Esophagus squamous epithelium (tissue), 5 donors: ENCODE measurements around the gene TNFAIP8L1. TPM values are rescaled to one million over a fixed set of nuclear protein-coding genes. Genes with fewer than 3 reads are reported as not detected.

Experiments
- DNase-seq: peaks from one replicate; lab custom pipeline; 2025; lab: John Stamatoyannopoulos, UW
- H3K27ac ChIP-seq, 4 donors: fragments of 200-600 bp; sonication (generic); one replicate each; pipeline ENCODE4 v1.5.1; 2016 to 2019; ENCODE audit warnings: mild to moderate bottlenecking in 1 of 4
- H3K27me3 ChIP-seq, 4 donors: fragments of 200-600 bp; sonication (generic); 1 replicate in 3 of 4; 2 replicates in 1 of 4; pipeline versions ENCODE4 v1.5.1 to v1.6.0; 2017 to 2021; ENCODE audit warnings: antibody characterized with exemption in 1 of 4
- H3K36me3 ChIP-seq, 3 donors: fragments of 200-600 bp; sonication (generic); one replicate each; pipeline ENCODE4 v1.5.1; 2016 to 2019
- H3K4me1 ChIP-seq, 3 donors: fragments of 200-600 bp; sonication (generic); one replicate each; pipeline ENCODE4 v1.5.1; 2017 to 2019
- H3K4me3 ChIP-seq, 4 donors: fragments of 200-600 bp; sonication (generic); 1 replicate in 3 of 4; 2 replicates in 1 of 4; pipeline ENCODE4 v1.5.1; 2016 to 2019; ENCODE audit warnings: mild to moderate bottlenecking in 2 of 4, moderate library complexity in 1 of 4
- H3K9me3 ChIP-seq, 3 donors: fragments of 200-600 bp; sonication (generic); one replicate each; pipeline ENCODE4 v1.5.1; 2016 to 2019
- POLR2A ChIP-seq, 4 donors: fragments of 450-650 bp; IDR thresholded peaks; one replicate each; pipeline ENCODE4 v1.6.1; 2017; ENCODE audit warnings: antibody characterized with exemption in 4 of 4, mild to moderate bottlenecking in 4 of 4, moderate library complexity in 3 of 4
- WGBS, 2 donors: methylation state at CpG; one replicate each; pipeline ENCODE4 v1.1.5; 2018; 5-methylcytosine and 5-hydroxymethylcytosine counted together
- intact Hi-C: fragments of 100-400 bp; cut with DNase I; formaldehyde crosslinking; loops from one replicate; pipeline ENCODE4 v1.15.0; 2022
- total RNA-seq, 4 donors: library from RNA; depleted of rRNA; stranded (reverse); fragments of >200 nt; gene quantifications; one replicate each; pipeline ENCODE4 v1.1.0, GENCODE V29; 2016
- TF ChIP-seq, protein P1 (sequence below), 6 experiments: fragments of 450-650 bp in 4 of 6; fragments of 200-600 bp in 2 of 6; sonication (generic) in 2 of 6; IDR thresholded peaks; one replicate each; pipeline ENCODE4 v1.5.1; 2016 to 2019; ENCODE audit warnings: antibody characterized with exemption in 6 of 6, mild to moderate bottlenecking in 4 of 6, moderate library complexity in 4 of 6
- donor health status: DM: yes; HTN: yes; CAD: no.

Gene TNFAIP8L1
- total RNA-seq, 4 donors from 2014 or later, result 3.6 to 6.2 (median 4.4) TPM

DNA sequence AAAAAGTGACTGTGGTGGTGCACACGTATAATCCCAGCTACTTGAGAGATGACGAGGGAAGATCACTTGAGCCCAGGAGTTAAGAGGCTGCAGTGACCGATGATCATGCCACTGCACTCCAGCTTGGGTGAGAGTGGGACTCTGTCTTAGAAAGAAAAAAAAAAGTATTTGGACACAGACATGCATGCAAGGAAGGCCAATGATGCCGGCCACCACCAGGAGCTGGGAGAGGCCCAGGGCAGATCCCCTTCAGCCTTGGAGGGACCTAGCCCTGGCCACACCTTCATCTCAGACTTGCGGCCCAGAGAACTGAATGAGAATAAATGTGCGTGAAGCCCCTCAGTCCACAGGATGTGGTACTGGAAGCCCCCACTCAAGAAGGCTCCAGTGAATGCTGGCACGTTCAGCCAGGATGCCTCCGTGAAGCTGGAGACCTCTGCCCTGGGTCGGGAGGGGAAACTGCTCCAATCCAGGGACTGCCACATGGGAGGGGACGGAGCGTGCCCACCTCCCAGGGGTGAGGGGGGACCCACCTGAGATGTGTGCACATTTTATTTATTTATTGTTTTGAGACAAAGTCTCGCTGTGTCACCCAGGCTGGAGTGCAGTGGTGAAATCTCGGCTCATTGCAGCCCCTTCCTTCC lies 14.6 kb downstream of the TNFAIP8L1 start:
- peaks cover 0 to 68% (median 18%) of the 10 kb centered on the region in 3 donors for H3K36me3 ChIP-seq
- H3K9me3 ChIP-seq, result peaks cover 0 to 4% (median 0%) of the 10 kb centered on the region in 3 donors

DNA sequence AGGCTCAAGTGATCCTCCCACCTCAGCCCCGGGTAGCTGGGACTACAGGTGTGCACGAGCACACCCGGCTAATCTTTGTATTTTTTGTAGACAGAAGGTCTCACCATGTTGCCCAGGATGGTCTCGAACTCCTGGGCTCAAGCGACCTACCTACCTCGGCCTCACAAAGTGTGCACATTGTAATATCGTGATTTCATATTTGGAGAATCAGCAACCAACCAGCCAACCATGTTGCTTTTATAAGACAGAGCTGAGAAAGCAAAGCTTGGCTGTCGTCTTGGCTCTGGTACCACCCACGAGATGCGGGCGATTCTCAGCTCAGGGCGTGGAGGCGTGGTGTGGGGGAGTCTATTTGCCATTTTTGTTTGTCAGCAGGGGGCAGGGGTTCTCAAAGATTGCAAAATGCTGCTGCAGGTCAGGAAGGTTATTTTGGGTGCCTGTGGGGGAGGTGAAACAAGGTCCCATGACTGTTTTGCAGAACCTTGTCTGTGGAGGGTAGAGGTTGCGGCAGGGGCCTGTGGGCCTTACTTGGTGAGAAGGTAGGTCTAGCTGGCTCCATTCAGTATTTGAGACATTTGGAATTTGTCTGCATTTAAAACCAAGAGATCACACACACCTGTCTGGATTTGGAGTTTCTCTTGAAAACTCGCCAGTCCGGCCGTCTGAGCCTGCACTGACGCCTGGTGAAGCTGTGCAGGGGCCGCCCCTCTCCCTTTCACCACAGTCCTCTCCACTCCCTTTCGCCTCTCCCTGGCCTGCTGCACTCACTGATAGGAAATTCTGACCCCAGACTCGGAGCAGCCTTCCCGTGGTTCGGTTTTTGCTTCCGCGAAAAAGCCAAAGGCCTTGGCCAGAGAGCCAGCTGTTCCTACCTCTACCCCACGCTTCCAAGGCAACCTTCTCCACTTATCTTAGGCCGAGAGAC lies 15.4 kb downstream of the TNFAIP8L1 start:
- Histone ChIP-seq H3K4me1 (peaks cover 0 to 9% (median 0%) of the 10 kb centered on the region in 3 donors), H3K36me3 (peaks cover 7 to 76% (median 26%) of the 10 kb centered on the region in 3 donors), H3K27ac (no peak overlapping the region), H3K9me3 (peaks cover 0 to 4% (median 0%) of the 10 kb centered on the region in 3 donors), H3K27me3 (no peaks in the 10 kb centered on the region), H3K4me3 (no peak overlapping the region)
- 77 to 85% methylated on average over 18 to 27 of the region's 27 CpGs for WGBS, 2 donors
- intact Hi-C loops, result no loop called here
- TF ChIP-seq, protein P1, sequence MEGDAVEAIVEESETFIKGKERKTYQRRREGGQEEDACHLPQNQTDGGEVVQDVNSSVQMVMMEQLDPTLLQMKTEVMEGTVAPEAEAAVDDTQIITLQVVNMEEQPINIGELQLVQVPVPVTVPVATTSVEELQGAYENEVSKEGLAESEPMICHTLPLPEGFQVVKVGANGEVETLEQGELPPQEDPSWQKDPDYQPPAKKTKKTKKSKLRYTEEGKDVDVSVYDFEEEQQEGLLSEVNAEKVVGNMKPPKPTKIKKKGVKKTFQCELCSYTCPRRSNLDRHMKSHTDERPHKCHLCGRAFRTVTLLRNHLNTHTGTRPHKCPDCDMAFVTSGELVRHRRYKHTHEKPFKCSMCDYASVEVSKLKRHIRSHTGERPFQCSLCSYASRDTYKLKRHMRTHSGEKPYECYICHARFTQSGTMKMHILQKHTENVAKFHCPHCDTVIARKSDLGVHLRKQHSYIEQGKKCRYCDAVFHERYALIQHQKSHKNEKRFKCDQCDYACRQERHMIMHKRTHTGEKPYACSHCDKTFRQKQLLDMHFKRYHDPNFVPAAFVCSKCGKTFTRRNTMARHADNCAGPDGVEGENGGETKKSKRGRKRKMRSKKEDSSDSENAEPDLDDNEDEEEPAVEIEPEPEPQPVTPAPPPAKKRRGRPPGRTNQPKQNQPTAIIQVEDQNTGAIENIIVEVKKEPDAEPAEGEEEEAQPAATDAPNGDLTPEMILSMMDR (IDR thresholded peaks at IDR 0.05), result no peak
- no peak for TF ChIP-seq POLR2A (IDR thresholded peaks at IDR 0.05)
- no peak for DNase-seq

More for the DNA sequence above, 14.6 kb downstream of the TNFAIP8L1 start:
- no peak overlapping the region for H3K27ac ChIP-seq
- H3K4me1 ChIP-seq, result peaks cover 0 to 16% (median 0%) of the 10 kb centered on the region in 3 donors
- H3K4me3 ChIP-seq, result no peak overlapping the region
- 76 to 89% methylated on average over 9 of the region's 13 CpGs for WGBS, 2 donors
- H3K27me3 ChIP-seq, result no peaks in the 10 kb centered on the region
- TF ChIP-seq, protein P1 (IDR thresholded peaks at IDR 0.05), result no peak
- intact Hi-C loops, result no loop called here
- no peak for DNase-seq

- intact Hi-C loops, result no loop called here
- Histone ChIP-seq H3K4me1 (no peaks in the 10 kb centered on the region), H3K9me3 (peaks cover 0 to 4% (median 0%) of the 10 kb centered on the region in 3 donors), H3K27me3 (no peaks in the 10 kb centered on the region), H3K4me3 (no peak overlapping the region), H3K27ac (no peak overlapping the region), H3K36me3 (peaks cover 16 to 90% (median 26%) of the 10 kb centered on the region in 3 donors)
- no peak for TF ChIP-seq POLR2A (IDR thresholded peaks at IDR 0.05)
- TF ChIP-seq, protein P1 (IDR thresholded peaks at IDR 0.05), result no peak
- WGBS, 2 donors, result 70 to 74% methylated on average over 6 of the region's 8 CpGs
- DNase-seq, result no peak
These were observed 16.8 kb downstream of the TNFAIP8L1 start for GRCh38 chr19:4656102-4656501.

DNA sequence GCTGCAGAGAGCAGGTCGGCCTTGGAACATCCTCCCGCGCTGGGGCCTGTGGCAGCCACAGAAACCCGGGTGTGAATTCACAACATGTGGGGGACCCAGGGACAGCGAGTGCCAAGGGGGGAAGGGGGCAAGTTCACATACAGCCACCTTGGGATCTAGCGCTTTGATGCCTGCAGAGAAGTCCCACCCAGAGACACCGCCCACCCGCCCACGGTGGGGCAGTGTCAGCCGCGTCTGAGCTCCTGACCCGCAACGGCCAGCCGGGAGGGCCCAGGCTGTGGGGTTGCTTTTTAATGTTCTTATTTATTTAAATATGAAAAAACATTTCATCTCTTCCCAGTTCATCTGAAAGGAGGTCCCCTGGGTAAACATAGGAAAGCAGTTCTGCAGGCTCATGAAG lies 17.9 kb downstream of the TNFAIP8L1 start:
- Histone ChIP-seq H3K9me3 (peaks cover 0 to 4% (median 0%) of the 10 kb centered on the region in 3 donors), H3K27me3 (no peaks in the 10 kb centered on the region), H3K36me3 (peaks cover 16 to 91% (median 28%) of the 10 kb centered on the region in 3 donors), H3K27ac (no peak overlapping the region), H3K4me3 (no peak overlapping the region), H3K4me1 (no peaks in the 10 kb centered on the region)
- no peak for DNase-seq
- 65 to 81% methylated on average over 11 to 14 of the region's 14 CpGs for WGBS, 2 donors
- TF ChIP-seq POLR2A (IDR thresholded peaks at IDR 0.05), result no peak
- TF ChIP-seq, protein P1 (IDR thresholded peaks at IDR 0.05), result no peak
- intact Hi-C loops, result no loop called here
